Lower leg skin (tissue), 3 donors: ENCODE data around the gene PPP1R1B.

Experiments used
- CTCF ChIP-seq, 3 donors: fragments of 450-650 bp; IDR thresholded peaks; one replicate each; pipeline ENCODE4 v1.5.1; 2016; ENCODE audit warnings: antibody characterized with exemption in 3 of 3, mild to moderate bottlenecking in 3 of 3, moderate library complexity in 2 of 3
- POLR2A ChIP-seq, 2 donors: fragments of 450-650 bp; IDR thresholded peaks; one replicate each; pipeline ENCODE4 v1.6.1; 2016 to 2017; ENCODE audit warnings: antibody characterized with exemption in 2 of 2, mild to moderate bottlenecking in 1 of 2, moderate library complexity in 1 of 2

GRCh38 chr17:39661744-39662541, 35.2 kb downstream of the PPP1R1B start:
- no peak for TF ChIP-seq CTCF (IDR thresholded peaks at IDR 0.05)
- no peak for TF ChIP-seq POLR2A (IDR thresholded peaks at IDR 0.05)
